GM12872 (cell line): ENCODE data around the gene TSHZ2.

Source experiments
- TF ChIP-seq, protein P1 (sequence below): IDR thresholded peaks from 3 replicates; pipeline ENCODE4 v1.5.1; 2011; ENCODE audit warnings: low read depth, mild to moderate bottlenecking, low read length, moderate library complexity; ENCODE audit not compliant: insufficient read depth

The TSHZ2 gene

GRCh38 chr20:53238121-53238660 is 266.0 kb downstream of the TSHZ2 start:
- TF ChIP-seq, protein P1, sequence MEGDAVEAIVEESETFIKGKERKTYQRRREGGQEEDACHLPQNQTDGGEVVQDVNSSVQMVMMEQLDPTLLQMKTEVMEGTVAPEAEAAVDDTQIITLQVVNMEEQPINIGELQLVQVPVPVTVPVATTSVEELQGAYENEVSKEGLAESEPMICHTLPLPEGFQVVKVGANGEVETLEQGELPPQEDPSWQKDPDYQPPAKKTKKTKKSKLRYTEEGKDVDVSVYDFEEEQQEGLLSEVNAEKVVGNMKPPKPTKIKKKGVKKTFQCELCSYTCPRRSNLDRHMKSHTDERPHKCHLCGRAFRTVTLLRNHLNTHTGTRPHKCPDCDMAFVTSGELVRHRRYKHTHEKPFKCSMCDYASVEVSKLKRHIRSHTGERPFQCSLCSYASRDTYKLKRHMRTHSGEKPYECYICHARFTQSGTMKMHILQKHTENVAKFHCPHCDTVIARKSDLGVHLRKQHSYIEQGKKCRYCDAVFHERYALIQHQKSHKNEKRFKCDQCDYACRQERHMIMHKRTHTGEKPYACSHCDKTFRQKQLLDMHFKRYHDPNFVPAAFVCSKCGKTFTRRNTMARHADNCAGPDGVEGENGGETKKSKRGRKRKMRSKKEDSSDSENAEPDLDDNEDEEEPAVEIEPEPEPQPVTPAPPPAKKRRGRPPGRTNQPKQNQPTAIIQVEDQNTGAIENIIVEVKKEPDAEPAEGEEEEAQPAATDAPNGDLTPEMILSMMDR, result no peak

DNA sequence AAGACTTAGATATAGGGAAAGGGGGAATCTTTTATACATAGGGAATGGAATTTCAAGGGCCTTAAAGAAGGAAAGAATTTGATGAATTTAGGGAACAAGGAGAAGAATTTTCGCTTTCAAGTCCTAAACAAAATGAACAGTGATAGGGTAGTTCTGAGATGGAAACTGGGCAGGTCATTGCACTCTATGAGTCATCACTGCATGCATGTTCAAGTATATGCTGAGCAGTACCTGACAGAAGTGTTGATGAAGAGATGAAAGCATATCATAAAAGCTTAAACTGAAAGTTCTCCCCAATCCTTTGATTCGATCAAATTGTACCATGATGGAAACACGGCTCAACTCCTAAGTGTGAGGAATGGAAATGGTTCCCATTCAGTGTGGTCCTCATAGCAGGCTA is 271.0 kb downstream of the TSHZ2 start:
- TF ChIP-seq, protein P1, result no peak

DNA sequence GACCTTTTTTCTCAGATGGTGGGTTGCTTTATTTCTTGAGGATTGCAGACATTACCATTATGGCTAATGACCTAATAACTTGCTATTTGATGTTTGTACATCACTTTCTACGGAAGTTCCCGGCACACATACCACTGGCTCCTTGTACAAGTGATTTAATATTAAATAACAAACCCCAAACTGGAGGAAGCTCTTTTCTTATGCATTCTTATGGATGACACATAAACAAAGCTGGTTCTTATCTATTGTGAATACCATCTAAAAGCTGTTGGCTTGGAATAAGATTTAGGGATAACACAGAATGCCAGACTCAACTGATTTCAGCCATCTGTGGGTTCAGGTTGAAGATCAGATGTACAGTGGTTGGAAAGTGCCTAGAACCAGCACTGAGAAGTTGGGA is 272.6 kb downstream of the TSHZ2 start:
- TF ChIP-seq, protein P1, result no peak

DNA sequence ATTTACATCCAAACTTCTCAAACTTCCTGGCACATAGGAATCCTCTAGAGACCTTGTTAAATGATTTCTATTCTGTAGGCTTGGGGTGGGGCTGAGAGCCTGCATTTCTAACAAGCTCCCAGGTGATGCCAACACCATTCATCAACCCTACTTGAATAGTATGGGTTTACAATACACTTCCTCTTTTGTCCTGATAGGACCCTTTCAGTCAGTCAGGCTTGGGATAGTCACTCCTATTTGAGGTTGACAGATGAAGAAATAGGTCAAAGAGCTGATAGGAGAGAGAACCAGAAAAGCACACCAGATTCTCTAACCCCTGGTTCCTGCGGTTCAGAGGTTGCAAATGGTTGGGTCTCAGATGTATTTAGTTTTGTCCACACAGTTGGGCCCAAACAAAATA is 273.4 kb downstream of the TSHZ2 start:
- TF ChIP-seq, protein P1, result no peak

DNA sequence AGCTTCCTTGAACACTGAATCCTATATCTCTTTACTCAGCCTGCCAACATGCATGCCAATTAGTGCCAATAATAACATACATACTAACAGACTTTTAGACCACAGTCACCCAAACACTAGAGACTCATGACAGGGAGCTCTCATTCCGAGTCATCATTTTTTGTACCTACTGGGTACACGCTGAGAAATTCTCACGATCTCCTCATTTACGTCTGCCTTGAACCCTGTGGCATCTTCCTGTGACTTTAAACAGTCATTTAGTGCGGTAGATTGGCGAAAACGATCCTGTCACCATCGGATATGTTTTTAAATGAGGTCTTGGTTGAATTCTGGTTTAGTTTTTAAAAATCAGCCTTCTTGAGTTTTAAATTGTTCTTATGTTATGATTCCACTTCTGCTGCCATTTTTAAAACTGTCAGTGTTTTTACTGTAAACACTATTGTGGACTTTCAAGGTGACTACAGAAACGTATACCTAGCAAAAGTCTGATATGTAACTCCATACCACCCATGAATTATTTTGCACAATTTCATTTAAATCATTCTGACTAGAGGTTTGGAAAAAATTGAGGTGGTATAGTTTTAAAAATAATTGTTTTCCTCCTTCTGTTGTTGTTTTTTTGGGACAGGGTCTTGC is 275.4 kb downstream of the TSHZ2 start:
- TF ChIP-seq, protein P1, result no peak

GRCh38 chr20:53250456-53250855 is 278.3 kb downstream of the TSHZ2 start:
- TF ChIP-seq, protein P1, result no peak

DNA sequence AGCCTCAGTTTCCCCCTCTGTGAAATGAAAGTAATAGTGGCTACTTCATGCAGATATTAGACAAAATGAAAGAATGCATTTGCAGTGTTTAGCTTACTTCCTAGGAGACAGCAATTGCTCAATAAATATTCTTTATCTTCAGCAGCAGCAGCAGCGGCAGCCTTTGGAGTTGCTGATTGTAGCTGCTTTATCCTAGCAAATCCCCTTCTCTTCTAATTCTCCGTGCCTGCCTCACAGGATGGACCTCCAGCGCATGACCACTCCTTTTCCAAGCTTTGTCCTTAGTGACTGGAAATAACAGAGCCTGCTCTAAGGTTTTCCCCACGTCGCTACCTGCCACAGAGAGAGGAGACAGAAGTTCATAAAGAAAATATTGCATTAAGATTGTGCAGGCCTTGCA is 279.8 kb downstream of the TSHZ2 start:
- TF ChIP-seq, protein P1, result no peak

- TF ChIP-seq, protein P1, result no peak
Observed at GRCh38 chr20:53253668-53254067, 281.5 kb downstream of the TSHZ2 start.
